Ecto neural progenitor cell (in vitro differentiated cells): ENCODE data around the gene CIITA.

Experiments used
- DNase-seq: peaks from one replicate; pipeline ENCODE4 v3.0.0-alpha.2; 2018; ENCODE audit warnings: low spot score

CIITA gene

DNA sequence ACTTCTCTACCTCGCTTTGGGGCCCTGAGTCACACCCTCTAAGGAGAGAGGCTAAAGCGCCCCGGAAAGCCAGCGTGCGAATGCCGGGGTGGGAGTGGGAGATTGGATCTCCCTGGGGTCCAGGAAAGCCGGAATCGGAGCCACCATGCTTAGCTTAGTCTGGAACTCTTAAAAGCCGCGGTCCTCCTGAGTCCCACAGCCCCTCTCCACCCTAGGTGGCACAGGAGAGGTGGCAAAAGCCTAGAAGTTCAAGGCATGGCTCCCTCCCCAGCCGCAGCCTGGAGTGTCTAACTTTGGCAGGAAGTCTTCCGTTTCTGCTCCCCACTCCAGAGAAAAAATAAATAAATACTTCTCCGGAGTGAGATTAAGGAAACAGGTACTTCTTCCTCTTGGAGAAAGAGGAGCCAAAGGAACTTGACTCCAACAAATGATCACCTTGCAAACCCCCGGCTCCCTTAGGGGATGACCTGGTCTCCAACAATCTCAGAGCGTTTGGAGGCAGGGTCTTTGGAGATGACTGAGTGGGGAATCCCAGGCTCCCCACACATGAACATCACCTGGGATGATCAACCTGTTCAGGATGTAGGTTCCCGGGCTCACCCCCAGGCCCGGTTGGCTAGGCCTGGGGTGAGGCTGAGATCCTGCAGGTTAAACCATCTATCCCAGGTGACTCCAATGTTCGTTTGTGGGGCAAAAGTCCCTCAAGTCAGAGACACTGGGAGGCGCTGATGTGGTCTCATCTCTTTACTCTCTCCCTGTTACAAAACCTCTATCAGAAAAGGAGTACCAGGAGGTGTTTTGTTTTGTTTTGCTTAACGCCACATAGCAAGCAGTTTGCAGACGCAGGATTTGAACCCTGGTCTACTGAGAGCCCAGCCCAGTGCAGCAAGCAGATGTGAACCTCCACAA is 2.9 kb downstream of the CIITA start:
- DNase-seq = no peak

- no peak for DNase-seq
These were observed 3.8 kb downstream of the CIITA start for GRCh38 chr16:10880594-10881452.

GRCh38 chr16:10881479-10882030 is 4.6 kb downstream of the CIITA start:
- DNase-seq = no peak

- no peak for DNase-seq
These were observed 6.0 kb downstream of the CIITA start for GRCh38 chr16:10883004-10883403.

GRCh38 chr16:10885246-10885645 is 8.2 kb downstream of the CIITA start:
- DNase-seq = no peak

- no peak for DNase-seq
These were observed 11.4 kb downstream of the CIITA start for GRCh38 chr16:10888320-10888937.

GRCh38 chr16:10889855-10890254 is 12.9 kb downstream of the CIITA start:
- DNase-seq = no peak

GRCh38 chr16:10892782-10893318 is 15.8 kb downstream of the CIITA start:
- DNase-seq = no peak

- peak; percentile 85 for DNase-seq
These were observed 18.3 kb downstream of the CIITA start for GRCh38 chr16:10895053-10895946.

DNA sequence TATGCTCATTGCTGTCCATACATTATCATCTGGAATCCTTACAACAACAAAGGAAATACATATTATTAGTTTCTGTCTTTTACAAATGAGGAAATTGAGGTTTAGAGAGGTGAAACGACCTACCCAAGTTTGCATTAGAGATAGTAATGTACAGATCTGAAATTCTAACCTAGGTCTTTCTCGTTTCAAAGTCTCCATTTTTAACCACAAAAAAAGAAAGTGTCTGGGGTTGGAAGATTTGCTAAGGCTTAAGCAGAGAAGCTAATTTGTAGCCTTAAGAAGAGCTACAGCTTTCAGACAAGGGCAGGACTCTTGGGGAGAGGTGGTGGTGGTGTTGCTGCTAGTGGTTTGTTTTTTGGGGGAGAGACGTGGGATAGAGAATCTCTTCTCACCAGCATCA is 19.2 kb downstream of the CIITA start:
- no peak for DNase-seq

GRCh38 chr16:10896723-10897122 is 19.7 kb downstream of the CIITA start:
- no peak for DNase-seq

DNA sequence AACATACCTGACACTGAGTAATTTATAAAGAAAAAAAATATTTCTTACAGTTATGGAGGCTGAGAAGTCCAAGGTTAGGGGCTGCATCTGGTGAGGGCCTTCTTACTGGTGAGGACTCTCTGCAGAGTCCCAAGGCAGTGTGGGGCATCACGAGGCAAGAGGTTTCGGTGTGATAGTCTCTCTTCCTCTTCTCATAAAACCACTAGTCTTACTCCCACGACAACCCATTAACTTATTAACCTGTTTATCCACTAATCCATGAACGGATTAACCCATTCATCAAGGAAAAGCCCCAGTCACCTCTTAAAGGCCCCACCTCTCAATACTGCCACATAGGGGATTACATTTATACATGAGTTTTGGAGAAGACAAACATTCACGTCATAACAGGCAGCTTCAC is 20.1 kb downstream of the CIITA start:
- DNase-seq = no peak

DNA sequence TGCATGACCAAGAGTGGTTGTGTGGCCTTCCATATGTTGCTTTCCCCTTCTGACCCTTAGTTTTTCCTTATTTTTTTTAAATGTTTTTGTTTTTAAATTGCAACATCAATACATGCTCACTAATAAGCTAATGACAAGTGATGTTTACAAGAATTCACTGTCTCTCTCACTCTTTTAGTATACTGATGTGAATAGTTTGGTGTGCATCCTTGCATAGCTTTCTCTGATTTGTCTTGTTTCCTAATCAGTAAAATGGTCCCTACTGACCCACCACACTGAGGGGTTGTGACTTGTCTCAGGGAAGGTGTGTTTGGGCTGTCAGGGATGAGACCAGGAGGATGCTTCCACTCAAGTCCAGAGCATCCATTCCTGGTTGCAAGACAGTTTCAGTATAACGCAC is 26.0 kb downstream of the CIITA start:
- no peak for DNase-seq

DNA sequence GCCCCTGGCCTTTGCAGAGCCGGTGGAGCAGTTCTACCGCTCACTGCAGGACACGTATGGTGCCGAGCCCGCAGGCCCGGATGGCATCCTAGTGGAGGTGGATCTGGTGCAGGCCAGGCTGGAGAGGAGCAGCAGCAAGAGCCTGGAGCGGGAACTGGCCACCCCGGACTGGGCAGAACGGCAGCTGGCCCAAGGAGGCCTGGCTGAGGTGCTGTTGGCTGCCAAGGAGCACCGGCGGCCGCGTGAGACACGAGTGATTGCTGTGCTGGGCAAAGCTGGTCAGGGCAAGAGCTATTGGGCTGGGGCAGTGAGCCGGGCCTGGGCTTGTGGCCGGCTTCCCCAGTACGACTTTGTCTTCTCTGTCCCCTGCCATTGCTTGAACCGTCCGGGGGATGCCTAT is 29.5 kb downstream of the CIITA start:
- DNase-seq = no peak

GRCh38 chr16:10906914-10907756 is 30.1 kb downstream of the CIITA start:
- no peak for DNase-seq

GRCh38 chr16:10907757-10908045 is 30.7 kb downstream of the CIITA start:
- DNase-seq = no peak

DNA sequence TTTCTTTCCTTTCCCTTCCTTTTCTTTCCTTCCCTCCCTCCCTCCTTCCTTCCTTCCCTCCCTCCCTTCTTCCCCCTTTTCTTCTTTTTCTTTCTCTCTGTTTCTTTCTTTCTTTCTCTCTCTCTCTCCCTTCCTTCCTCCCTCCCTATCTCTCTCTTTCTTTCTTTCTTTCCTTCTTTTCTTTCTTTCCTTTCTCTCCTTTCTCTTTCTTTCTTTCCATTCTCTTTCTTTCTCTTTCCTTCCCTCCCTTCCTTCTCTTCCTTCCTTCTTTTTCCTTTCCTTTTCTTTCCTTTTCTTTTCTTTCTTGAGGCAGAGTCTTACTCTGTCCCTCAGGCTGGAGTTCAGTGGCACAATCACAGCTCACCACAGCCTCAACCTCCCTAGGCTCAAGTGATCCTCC is 34.3 kb downstream of the CIITA start:
- no peak for DNase-seq

DNA sequence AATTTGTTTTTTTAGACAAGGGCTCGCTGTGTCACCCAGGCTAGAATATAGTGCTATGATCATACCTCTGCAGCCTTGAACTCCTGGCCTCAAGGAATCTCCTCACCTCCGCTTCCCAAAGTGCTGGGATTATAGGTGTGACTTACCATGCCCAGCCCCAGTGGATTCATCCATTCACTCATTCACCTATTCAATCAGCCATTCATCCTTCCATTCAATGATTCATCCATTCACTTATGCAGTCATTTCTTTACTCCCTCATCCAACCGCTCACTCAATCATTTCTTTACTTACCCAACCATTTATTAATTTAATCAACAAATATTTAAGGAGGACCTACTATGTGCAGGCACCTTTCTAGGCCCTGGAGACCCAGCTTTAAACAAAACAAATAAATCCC is 39.5 kb downstream of the CIITA start:
- no peak for DNase-seq

DNA sequence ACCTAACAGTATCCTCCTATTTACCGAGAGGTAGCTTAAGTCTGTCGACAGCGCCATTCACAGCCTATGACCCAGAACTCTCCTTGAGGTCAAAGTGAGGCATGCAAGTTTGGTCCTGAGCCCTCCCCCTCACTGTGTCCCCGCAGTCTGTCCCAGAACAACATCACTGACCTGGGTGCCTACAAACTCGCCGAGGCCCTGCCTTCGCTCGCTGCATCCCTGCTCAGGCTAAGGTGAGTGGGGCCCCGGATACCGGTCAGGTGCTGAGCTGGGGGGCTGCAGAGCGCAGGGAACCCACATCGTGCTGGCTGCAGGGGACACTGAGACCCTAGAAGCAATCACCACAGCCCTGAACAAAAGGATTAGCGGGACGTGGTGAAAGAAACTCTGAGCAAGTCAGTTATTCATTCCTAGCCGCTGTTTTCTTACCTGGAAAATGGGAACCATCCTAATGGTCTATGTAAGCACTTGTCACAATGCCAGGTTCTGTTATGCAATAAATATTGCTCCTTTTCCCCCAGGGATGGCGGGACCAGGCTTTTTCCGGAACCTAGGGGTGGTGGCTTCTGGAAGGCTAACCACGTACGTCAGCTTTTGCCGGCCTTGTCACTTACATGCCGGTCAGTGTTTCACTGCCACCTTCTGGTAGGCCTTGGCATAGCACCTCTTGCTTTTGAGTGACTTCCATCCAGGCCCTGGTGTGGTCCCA is 41.4 kb downstream of the CIITA start:
- peak; percentile 92 for DNase-seq

DNA sequence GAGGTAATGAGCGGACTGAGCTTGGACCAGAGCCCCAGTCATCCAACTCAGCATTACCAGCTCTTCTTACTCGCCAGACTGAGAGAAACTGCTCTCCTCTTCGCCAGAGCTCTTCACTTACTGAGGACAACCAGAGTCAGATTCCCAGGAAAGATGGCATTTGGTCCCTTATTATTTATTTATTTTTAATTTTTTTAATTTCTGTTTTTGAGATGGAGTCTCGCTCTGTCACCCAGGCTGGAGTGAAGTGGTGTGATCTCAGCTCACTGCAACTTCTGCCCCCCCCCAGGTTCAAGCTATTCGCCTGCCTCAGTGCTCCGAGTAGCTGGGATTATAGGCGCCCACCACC is 42.0 kb downstream of the CIITA start:
- DNase-seq = no peak
